HTERT RPE-1 (cell line): ENCODE measurements around the gene TRIM40.
"Not testable (repeated sequence)": the region's sequence is repeated elsewhere in the genome, so short reads cannot be mapped to it uniquely, and the experiment has no call there.

ENCODE experiments used
- in situ Hi-C: fragments of 300-500 bp; cut with MboI; formaldehyde crosslinking; loops from 4 replicates; pipeline ENCODE4 v1.14.3; 2020; ENCODE audit warnings: low sequenced_read_pairs

TRIM40 gene

DNA sequence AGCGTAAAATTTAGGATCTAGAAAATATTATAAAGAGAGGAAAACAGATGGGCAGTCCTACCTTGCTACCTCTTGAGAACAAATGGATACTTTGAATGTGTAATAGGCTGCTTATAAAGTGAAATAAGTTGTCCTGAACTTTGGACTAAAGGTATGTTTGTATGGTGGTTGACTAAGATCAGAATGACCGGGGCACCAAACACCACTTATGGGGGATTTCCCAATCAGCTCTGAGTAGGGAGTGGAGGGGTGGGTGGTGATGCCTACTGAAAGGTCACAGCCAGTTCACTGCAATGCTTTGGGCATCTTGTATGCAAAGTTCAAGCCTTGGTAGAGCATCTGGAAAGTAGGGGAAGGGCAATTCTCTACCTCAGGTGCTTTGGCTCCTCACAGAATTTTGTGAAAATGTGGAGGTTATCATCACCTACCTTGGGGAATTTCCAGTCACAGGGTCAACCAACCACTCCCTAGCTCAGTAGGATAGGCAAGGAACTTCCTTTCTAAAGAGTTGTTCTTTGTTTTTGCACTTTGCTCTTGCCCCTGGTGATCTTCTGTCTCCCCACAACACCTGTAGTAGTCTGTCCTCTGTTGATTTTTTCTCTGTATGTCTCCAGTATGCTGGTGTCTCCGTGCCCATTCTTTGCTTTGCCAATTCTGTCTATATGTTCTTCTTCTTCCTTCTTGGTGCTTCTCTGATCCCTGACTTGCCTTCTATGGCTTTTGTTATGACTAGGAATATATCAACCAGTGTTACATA is 22.8 kb upstream of the TRIM40 start, which contains the start of gene TRIM31:
Gene TRIM31 (minus strand): TSS at position 88 of the 757 bp plus-strand sequence. CDS start 285 bp downstream, outside the sequence.
- in situ Hi-C loops: no loop called here

DNA sequence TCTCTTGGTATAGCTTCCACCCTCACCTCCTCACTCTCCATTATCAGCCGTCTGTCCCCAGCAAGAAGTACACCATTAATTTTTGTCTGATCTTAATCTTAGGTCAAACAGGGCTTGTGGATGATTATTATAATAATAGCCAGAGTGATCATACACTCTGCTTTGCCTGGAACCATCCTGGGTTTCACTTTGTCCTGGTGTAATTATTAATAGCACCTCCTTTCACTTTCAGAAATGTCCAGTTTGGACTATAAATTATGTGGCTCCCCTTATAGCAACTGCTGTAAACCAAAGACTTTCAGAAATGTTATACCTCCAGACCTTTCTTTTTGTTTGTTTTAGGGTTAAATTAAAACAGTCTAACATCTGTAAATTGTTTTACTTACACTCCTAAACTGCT is 22.1 kb upstream of the TRIM40 start:
- in situ Hi-C loops: no loop called here

DNA sequence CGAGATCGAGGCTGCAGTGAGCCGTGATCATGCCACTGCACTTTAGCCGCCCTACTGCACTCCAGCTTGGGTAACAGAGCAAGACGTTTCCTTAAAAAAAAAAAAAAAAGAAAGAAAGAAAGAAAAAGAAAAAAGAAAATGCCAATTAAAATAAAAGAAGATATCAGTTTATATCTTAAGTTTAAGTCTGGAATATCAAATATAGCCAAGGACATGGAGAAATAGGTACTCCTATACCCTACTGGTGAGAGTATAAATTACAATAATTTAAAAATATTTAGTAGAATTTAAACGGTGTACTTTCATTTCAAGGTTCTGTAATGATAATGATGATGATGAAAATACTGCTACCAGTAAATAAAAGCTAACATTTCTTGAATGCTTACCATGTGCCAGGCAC is 19.2 kb upstream of the TRIM40 start:
- in situ Hi-C loops: no loop called here

DNA sequence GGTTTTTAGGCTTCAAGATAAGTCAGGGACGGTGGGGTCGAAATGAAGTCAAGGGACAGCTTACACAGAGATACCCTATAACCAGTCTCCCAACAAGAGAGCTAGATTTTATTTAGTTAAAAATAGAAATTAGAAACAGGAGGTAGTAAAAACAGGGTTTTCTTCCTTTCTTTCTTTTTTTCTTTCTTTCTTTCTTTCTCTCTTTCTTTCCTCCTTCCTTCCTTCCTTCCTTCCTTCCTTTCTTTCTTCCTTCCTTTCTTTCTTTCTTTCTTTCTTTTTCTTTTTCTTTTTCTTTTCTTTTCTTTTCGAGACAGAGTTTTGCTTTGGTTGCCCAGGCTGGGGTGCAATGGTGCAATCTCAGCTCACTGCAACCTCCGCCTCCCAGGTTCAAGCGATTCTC is 17.2 kb upstream of the TRIM40 start:
- in situ Hi-C loops: not testable (repeated sequence)

- in situ Hi-C loops: no loop called here
These were observed 14.2 kb upstream of the TRIM40 start for GRCh38 chr6:30121446-30122366.

DNA sequence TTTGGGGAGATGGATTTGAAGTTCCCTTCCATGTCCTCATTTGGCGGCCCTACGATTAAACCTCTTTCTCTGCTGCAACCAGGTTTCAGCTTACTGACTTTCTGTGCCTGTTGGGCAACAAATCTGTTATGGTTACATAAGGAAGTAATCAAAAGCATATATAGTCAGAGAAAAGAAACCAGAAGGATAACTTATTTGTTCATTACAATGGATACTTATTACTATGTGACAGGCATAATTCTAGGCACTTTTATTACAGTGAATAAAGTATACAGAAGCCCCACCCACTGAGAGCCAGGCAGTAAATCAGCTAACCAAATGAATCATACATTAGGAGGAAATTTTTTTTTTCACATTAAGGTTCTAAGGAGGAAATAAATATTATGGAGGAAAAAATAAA is 13.4 kb upstream of the TRIM40 start:
- in situ Hi-C loops: no loop called here

DNA sequence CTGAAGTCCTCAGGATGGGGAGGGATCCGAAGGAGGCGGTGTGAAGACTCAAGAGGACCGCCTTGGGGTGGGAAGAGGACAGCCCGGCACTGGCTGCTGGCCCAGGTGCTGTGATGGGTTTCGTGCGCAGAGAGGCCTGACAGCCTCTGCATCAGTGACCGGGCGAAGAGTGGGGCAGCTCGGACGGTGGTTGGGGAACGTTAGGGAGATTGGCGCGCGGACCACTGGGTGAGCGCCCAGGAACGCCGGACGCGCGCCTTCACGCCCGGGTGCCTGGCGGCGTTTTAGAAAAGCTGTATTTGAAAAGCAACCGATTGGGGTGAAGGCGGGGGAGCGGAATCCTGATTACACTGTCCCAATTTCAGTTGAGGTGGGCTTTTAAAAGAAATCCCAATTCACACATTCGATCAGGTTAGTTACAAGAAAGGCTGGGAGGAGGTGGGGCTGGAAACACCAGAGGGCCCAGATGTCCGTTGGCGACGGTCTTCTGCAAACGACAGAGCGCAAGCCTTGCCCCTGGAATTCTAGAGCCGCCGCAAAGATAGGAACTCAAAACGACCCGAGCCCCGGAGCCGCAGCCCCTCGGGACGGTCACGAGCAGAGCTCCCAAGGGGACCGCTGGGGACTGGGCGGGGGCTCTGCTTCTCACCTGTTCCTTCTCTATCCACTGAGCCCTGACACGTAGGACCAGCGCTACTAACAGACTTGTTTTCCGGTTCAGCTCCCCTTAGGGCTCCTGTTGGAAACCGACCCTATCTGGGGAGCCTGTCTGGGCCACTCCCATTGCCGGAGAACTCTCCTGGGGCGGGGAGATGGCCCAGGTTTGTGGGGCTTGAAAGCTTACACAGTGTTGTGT is 8.5 kb upstream of the TRIM40 start:
- in situ Hi-C loops: no loop called here

GRCh38 chr6:30129265-30130178 is 6.4 kb upstream of the TRIM40 start:
- in situ Hi-C loops: no loop called here

DNA sequence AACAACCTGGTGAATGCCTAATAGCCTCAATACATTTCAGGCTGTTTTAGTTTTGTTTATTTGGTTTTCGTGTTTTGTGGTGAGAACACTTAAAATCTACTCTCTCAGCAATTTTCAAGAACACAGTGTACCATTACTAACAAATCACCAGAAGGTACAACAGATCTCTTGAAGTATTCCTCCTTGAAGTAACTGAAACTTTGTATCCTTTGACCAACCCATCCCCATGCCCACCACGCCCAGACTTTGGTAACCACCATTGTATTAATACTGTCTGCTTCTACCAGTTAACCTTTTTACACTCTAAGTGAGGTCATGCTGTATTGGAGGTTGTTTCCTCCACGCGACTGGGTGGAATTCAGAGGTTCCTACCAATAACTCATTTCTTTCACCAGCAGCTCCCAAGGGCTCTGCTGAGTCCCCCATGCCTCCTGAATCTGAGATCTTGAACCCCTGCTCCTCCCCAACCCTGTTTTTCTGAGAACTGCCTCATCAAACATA is 5.7 kb upstream of the TRIM40 start:
- in situ Hi-C loops: no loop called here

- in situ Hi-C loops: no loop called here
These were observed 4.8 kb upstream of the TRIM40 start for GRCh38 chr6:30130887-30131862.

- in situ Hi-C loops: no loop called here
These were observed 3.9 kb upstream of the TRIM40 start for GRCh38 chr6:30131947-30132497.

- in situ Hi-C loops: no loop called here
These were observed 793 bp upstream of the TRIM40 start for GRCh38 chr6:30135147-30135546.

DNA sequence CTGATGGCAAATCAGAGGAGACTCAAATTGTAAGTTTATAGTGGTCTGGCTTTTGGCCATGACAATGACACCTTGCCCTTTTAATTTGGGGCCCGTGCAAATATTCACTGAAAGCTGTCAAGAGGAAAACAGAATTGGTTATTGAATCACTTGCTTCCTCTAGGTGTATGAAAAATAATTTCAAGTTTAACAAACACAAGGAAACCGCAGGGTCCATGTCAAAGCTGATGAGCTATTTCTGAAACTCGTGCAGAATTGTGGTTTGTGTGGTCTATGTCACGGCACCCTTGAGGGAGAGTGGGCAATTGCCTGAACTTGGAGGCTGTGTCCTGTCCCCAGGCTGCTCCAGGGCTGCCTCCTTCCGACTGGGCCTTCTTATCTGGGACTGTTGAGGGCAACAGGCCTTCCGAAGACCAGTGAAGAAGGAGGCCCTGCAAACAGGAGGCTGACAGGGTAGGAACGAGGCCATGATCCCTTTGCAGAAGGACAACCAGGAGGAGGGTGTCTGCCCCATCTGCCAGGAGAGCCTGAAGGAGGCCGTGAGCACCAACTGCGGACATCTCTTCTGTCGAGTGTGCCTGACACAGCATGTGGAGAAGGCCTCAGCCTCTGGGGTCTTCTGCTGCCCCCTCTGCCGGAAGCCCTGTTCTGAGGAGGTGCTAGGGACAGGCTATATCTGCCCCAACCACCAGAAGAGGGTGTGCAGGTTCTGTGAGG is 788 bp downstream of the TRIM40 start:
- in situ Hi-C loops: no loop called here

GRCh38 chr6:30140240-30140639 is 4.3 kb downstream of the TRIM40 start:
- in situ Hi-C loops: not testable (repeated sequence)

- in situ Hi-C loops: no loop called here
These were observed 6.7 kb downstream of the TRIM40 start for GRCh38 chr6:30142665-30143064.

DNA sequence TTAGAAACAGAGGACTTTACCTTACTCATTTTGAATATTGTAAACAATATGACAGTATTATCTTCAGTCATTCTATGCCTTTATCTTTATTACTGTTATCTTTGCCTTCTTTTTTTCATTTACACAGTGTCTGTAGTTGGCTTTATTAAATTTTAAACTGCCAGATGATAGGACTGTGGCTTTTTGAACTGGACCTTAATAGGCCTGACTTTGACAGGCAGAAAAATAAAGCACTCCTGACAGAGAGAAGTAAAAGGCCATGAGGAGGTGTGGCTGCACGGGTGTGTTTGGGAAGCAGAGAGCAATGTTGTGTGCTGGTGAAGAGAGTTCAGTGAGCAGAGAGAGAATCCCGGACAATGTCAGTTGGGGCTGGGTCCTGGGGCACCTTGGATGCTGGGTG is 7.8 kb downstream of the TRIM40 start:
- in situ Hi-C loops: no loop called here

- in situ Hi-C loops: no loop called here
These were observed 8.9 kb downstream of the TRIM40 start for GRCh38 chr6:30144811-30145210.

GRCh38 chr6:30145818-30146217 is 9.9 kb downstream of the TRIM40 start:
- in situ Hi-C loops: no loop called here
